ENCODE results near the gene FAM181B.
A peak's percentile ranks its signal among the peaks of the same experiment; 100 is the strongest.

The FAM181B gene, protein sequence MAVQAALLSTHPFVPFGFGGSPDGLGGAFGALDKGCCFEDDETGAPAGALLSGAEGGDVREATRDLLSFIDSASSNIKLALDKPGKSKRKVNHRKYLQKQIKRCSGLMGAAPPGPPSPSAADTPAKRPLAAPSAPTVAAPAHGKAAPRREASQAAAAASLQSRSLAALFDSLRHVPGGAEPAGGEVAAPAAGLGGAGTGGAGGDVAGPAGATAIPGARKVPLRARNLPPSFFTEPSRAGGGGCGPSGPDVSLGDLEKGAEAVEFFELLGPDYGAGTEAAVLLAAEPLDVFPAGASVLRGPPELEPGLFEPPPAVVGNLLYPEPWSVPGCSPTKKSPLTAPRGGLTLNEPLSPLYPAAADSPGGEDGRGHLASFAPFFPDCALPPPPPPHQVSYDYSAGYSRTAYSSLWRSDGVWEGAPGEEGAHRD

DNA sequence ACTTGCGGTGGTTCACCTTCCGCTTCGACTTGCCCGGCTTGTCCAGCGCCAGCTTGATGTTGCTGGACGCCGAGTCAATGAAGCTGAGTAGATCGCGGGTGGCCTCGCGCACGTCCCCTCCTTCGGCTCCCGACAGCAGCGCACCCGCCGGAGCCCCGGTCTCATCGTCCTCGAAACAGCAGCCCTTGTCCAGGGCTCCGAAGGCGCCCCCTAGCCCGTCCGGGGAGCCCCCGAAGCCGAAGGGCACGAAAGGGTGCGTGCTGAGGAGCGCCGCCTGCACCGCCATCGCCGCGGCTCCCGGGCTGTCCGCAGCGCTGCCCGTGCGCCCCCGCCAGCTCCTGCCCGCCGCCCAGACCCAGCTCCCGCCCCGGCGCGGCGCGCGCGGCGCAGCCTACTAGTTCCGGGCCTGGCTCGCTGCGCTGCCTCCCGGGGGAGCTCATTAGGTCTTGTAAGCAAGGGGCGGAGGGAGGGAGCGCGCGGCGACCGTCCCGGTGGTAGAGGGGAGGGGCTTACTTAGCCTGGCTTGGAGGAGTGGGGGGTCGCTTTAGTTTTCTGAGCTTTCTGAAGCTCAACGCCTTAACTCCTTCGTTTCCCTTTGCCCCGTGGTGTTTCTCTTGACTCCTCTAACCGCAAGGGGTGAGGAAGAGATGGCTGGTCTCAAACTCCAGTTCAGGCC is at the start of gene FAM181B:
Gene FAM181B (minus strand): TSS at position 421 of the 676 bp plus-strand sequence. CDS start 135 bp downstream, at position 286.
- no peak for TF ChIP-seq CTCF (conservative IDR thresholded peaks at IDR 0.05; ENCODE audit: low read depth, low read length)
- peak within 1 kb of the TSS; percentile 44 for H3K4me3 ChIP-seq (ENCODE audit: low read depth, low read length)
- peak; percentile 27 for DNase-seq (ENCODE audit: low read depth)

- no peak overlapping the region for H3K4me3 ChIP-seq (ENCODE audit: low read depth, low read length)
- no peak for DNase-seq (ENCODE audit: low read depth)
- no peak for TF ChIP-seq CTCF (conservative IDR thresholded peaks at IDR 0.05; ENCODE audit: low read depth, low read length)
Measured at GRCh38 chr11:82782825-82783374, 49.2 kb upstream of the FAM181B start.

DNA sequence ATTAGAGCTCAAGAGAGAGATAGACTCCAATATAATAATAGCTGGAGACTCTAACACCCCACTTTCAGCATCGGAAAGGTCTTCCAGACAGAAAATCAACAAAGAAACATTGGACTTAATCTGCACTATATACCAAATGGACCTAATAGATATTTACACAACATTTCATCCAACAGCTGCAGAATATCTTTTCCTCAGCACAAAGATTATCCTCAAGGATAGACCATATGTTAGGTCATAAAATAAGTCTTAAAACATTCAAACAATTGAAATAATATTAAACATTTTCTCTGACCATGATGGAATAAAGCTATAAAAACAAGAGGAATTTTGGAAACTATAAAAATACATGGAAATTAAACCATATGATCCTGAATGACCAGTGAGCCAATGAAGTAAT is 45.1 kb upstream of the FAM181B start:
- no peak overlapping the region for H3K4me3 ChIP-seq (ENCODE audit: low read depth, low read length)
- no peak for DNase-seq (ENCODE audit: low read depth)
- no peak for TF ChIP-seq CTCF (conservative IDR thresholded peaks at IDR 0.05; ENCODE audit: low read depth, low read length)

- no peak for TF ChIP-seq CTCF (conservative IDR thresholded peaks at IDR 0.05; ENCODE audit: low read depth, low read length)
Measured at GRCh38 chr11:82776377-82776776, 42.7 kb upstream of the FAM181B start.

GRCh38 chr11:82775736-82776346 is 42.2 kb upstream of the FAM181B start:
- peak; percentile 94 for TF ChIP-seq CTCF (conservative IDR thresholded peaks at IDR 0.05; ENCODE audit: low read depth, low read length)
- peak; percentile 72 for DNase-seq (ENCODE audit: low read depth)
- no peak overlapping the region for H3K4me3 ChIP-seq (ENCODE audit: low read depth, low read length)

More at GRCh38 chr11:82776377-82776776, 42.7 kb upstream of the FAM181B start:
- no peak overlapping the region for H3K4me3 ChIP-seq (ENCODE audit: low read depth, low read length)
- DNase-seq (ENCODE audit: low read depth) = peak; percentile 4

GRCh38 chr11:82775218-82775617 is 41.6 kb upstream of the FAM181B start:
- no peak for DNase-seq (ENCODE audit: low read depth)
- no peak overlapping the region for H3K4me3 ChIP-seq (ENCODE audit: low read depth, low read length)
- no peak for TF ChIP-seq CTCF (conservative IDR thresholded peaks at IDR 0.05; ENCODE audit: low read depth, low read length)

Data from choroid plexus epithelial cell (primary cell).